ENCODE data around the gene IRF2. TPM values are rescaled to one million over a fixed set of nuclear protein-coding genes. Genes with fewer than 3 reads are reported as not detected.

IRF2 gene
- total and polyA plus RNA-seq, 12 donors = 9.3 to 41.4 (median 28.6) TPM

GRCh38 chr4:184417802-184418511, 56.4 kb downstream of the IRF2 start:
- peak overlapping the region in 7 of 10 donors; percentile 4 to 43 (median 38) for H3K4me3 ChIP-seq
- H3K4me1 ChIP-seq = peaks cover 2 to 81% (median 56%) of the 10 kb centered on the region in 9 donors
- 74 to 78% methylated on average over 8 of the region's 8 CpGs for WGBS, 2 donors
- peak overlapping the region in 9 of 10 donors; percentile 56 to 89 (median 70) for H3K27ac ChIP-seq
- no peak for TF ChIP-seq CTCF (IDR thresholded peaks at IDR 0.05)
- H3K9me3 ChIP-seq = peaks cover 0 to 9% (median 0%) of the 10 kb centered on the region in 11 donors
- DNase-seq = no peak
- no peaks in the 10 kb centered on the region for H3K27me3 ChIP-seq
- peaks cover 0 to 71% (median 20%) of the 10 kb centered on the region in 9 donors for H3K36me3 ChIP-seq
- peak in 6 of 8 donors; percentile 23 to 50 (median 32) for ATAC-seq
- intact Hi-C loops (cut with DNase I) = loop anchor here in 3 of 10 donors (5.0 to 10.0 kb wide), 2 partner anchors 54 to 57 kb away; partner anchors contain the start of gene IRF2 (in 3 of the 3)

DNA sequence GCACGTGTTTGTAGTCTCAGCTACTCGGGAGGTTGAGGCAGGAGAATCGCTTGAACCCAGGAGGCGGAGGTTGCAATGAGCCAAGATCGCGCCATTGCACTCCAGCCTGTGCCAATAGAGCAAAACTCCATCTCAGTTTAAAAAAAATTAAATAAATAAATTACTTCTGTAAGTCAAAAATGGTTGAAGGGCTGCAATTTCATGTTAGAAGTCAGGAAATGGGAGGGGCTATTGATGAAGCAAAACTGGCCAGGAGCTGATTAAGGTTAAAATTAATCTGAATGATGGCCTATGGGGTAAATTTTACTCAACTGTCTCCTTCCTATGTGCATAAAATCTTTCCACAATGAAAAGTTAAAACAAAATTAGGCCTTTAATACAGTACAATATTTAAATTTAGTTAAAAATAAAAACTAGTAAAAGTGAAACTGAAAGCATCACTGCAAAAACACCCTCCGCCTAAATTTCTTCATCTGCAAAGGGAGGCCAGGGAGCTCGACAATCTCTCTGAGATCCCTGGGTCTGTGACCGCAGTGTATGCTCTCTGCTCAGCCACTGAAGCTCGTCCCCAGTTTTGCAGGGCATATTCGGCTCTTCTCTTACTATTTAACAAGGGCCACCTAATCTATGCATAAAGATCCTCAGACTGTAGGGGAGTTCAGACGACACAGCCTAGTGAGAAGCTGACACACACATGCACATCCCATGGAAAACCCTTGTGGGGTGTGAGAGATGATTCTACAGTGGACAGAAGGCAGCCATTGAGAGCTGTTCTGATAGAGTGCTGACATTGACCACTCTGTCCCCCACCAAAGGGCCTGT, 57.2 kb downstream of the IRF2 start:
- peak overlapping the region in 9 of 10 donors; percentile 56 to 89 (median 70) for H3K27ac ChIP-seq
- H3K27me3 ChIP-seq = no peaks in the 10 kb centered on the region
- 63 to 74% methylated on average over 12 of the region's 12 CpGs for WGBS, 2 donors
- H3K36me3 ChIP-seq = peaks cover 0 to 71% (median 20%) of the 10 kb centered on the region in 9 donors
- ATAC-seq = peak in 5 of 8 donors; percentile 29 to 49 (median 43)
- peaks cover 2 to 82% (median 59%) of the 10 kb centered on the region in 9 donors for H3K4me1 ChIP-seq
- H3K4me3 ChIP-seq = peak overlapping the region in 8 of 10 donors; percentile 4 to 43 (median 36)
- intact Hi-C loops (cut with DNase I) = loop anchor here in 3 of 10 donors (5.0 to 10.0 kb wide), 2 partner anchors 55 to 58 kb away; partner anchors contain the start of gene IRF2 (in 3 of the 3)
- DNase-seq = no peak
- peaks cover 0 to 2% (median 0%) of the 10 kb centered on the region in 11 donors for H3K9me3 ChIP-seq
- no peak for TF ChIP-seq CTCF (IDR thresholded peaks at IDR 0.05)

DNA sequence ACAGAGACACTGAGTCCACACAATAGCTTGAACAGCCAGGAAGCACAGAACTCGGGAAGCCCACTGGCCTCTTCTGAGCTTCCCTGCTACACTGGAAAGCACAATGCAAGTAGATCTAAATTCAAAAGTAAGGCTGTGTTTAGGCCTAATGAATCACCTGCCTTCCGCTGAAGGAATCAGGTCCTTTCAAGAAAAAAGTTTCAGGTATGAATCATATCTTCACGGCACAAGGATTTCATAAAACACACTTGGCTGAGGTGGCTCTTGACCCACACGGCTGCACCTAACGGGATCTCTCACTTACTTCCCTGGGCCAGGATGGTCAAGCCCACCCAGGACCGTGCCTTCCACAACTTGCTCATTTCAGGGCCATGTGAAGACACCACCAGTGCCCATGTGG, 59.3 kb downstream of the IRF2 start:
- peaks cover 0 to 73% (median 20%) of the 10 kb centered on the region in 9 donors for H3K36me3 ChIP-seq
- H3K4me3 ChIP-seq = no peak overlapping the region
- H3K27me3 ChIP-seq = no peaks in the 10 kb centered on the region
- no peak for ATAC-seq
- WGBS, 2 donors = 91 to 95% methylated on average over 6 of the region's 6 CpGs
- H3K4me1 ChIP-seq = peaks cover 5 to 71% (median 51%) of the 10 kb centered on the region in 9 donors
- DNase-seq = no peak
- no peak for TF ChIP-seq CTCF (IDR thresholded peaks at IDR 0.05)
- intact Hi-C loops (cut with DNase I) = loop anchor here in 3 of 10 donors (5.0 to 10.0 kb wide), 2 partner anchors 57 to 60 kb away; partner anchors contain the start of gene IRF2 (in 3 of the 3)
- peak overlapping the region in 3 of 10 donors; percentile 5 to 85 (median 17) for H3K27ac ChIP-seq
- H3K9me3 ChIP-seq = no peaks in the 10 kb centered on the region
